ENCODE data around the gene SAFB.

The SAFB gene

DNA sequence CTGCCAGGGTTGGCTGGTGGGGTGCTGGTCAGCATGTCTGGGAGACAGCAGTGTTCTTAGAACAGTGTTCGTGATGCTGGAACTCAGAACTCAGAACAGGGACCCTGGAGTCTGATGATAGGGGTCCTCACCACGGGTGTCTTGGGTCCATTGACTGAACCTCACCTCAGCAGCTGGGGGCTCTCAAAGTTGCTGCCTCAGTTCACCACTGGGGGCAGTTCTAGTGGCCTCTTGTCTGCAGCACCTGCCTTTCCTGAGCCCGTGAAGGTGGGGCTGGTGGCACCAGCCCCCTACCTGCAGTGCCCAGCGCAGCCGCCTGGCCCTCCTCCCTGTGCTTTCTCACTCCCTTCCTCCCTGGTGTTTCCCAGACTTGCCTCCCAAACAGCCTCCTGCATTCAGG, 28.5 kb downstream of the SAFB start:
- no peak for DNase-seq (ENCODE audit: low read depth, low spot score)
- H3K4me3 ChIP-seq (ENCODE audit: low read length), result no peak overlapping the region

DNA sequence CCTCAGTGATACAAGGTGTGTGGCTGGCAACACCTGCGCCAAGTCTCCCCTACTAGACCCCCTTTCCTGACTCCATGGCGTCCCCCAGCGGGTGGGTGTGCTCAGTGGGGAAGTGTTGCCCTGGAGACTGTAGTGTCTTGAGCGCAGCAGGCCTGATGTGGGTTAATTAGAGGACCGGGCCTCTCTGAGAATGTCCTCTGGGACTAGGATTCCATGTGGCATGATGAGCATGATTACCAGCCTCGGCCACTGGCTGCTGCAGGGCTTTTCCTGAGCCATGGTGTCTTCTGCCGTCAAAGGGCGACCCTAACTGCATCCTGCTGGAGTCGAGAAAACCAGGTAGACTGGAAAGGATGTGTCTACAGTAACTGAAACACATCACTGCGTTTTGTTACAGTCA, 29.4 kb downstream of the SAFB start:
- DNase-seq (ENCODE audit: low read depth, low spot score), result no peak
- no peak overlapping the region for H3K4me3 ChIP-seq (ENCODE audit: low read length)

DNA sequence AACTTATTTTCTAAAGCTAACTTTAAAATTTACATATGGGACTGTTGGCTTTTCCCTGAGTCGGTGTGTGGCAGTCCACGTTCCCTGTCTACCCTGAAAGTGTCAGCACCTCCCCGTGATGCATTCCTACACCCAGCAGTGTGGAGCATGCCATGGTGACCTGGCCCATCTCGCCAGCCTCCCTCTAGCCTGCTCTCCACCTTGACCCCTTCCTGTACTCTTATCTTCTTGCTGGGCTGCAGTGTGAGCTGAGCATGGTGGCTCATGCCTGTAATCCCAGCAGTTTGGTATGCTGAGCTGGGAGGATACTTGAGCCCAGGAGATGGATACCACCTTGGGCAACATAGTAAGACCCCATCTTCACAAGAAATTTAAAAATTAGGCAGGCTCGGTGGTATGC, 32.0 kb downstream of the SAFB start:
- H3K4me3 ChIP-seq (ENCODE audit: low read length), result no peak overlapping the region
- DNase-seq (ENCODE audit: low read depth, low spot score), result no peak

DNA sequence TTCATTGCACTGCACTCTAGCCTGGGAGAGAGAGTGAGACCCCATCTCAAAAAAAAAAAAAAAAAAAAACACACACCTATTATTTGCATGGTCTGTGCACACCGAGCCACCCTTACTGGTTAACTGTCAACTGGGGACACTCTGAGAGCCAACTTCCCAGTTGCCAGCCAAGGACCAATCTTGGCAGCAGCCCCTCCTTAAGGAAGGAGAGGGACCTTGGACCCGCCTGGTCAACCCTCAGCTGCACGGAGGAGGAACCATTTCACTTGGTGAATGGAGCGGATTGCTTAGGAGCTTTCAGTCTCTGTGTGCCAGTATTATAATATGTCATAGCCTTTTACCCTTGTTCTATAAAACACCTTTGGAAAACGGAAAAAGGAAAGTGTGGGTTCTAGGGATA, 32.5 kb downstream of the SAFB start:
- no peak for DNase-seq (ENCODE audit: low read depth, low spot score)
- H3K4me3 ChIP-seq (ENCODE audit: low read length), result no peak overlapping the region

DNA sequence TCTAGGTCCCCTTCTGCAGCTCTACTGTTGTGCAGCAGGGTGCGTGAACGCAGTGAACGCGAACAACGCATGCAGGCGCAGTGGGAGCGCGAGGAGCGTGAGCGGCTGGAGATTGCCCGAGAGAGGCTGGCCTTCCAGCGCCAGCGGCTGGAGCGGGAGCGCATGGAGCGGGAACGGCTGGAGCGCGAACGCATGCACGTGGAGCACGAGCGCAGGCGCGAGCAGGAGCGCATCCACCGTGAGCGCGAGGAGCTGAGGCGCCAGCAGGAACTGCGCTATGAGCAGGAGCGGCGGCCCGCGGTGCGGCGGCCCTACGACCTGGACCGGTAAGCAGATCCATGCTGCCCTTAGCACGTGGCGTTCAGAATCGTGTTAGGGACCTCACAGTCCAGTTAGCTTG, 38.6 kb downstream of the SAFB start:
- no peak overlapping the region for H3K4me3 ChIP-seq (ENCODE audit: low read length)
- no peak for DNase-seq (ENCODE audit: low read depth, low spot score)

DNA sequence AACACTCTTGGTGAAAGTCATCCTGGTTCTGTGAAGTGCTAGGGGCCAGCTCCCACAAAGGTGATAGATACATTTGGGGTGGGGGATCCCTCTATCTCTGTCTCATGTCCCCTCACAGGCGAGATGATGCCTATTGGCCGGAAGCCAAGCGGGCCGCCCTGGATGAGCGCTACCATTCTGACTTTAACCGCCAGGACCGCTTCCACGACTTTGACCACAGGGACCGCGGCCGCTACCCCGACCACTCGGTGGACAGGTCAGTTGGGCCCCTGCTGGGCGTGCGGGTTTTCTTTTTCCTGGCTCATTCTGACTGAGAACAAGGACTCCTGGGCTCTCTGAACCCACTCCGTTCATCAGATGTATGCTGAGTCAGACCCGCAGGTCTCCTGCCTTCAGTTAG, 41.0 kb downstream of the SAFB start:
- no peak overlapping the region for H3K4me3 ChIP-seq (ENCODE audit: low read length)
- no peak for DNase-seq (ENCODE audit: low read depth, low spot score)

DNA sequence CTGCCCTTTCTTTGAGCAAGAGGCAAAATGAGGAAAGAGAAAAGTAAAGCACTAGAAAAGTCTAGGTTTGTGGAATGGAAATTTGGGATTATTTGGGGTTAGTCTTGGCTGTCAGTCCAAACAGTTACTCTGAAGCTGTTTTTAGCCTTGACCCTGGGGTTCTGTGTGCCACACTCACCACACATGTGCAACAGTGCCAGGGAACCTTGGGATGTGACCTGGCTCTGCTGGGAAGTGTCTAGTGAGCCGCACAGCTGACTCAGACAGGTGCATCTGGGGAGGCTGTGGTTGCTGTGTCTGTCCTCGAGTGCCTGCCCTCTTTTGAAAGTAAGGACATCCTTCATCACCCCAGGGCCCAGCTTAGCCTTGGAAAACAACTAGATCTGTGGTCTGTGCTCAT, 41.6 kb downstream of the SAFB start:
- H3K4me3 ChIP-seq (ENCODE audit: low read length), result no peak overlapping the region
- no peak for DNase-seq (ENCODE audit: low read depth, low spot score)

DNA sequence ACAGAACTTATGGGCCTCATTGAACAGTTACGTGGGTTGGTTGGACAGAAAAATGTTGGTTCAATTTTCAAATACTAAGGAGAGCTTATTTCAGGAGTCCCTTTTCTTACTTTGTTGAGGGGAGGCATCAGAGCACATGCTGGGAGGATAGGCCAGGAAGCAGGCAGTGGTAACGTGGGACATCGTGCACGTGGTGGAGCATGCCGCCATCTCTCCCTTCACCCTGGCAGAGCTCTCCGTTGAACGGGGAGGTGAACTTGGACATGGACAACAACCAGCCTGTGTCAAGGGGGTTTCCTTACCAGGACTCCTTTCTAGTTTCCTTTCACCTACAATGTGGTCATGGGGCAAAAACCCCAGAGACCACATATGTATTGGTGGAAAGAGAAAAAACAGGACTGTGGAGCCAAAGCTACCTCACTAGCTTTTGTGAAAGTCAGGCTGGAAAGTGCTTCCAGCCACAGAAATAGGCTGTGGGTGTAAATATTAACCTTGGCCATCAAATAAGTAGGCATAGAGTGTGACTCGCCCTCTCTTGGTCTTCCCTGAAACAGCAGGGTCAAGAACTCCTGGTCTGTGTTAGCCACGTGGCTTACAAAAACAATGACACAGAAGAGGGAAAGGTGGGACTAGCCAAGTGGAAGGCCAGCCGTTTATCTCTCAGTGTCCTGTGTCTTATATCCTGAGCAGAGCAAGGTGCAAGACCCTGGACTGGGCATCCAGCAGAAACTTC, 43.1 kb downstream of the SAFB start:
- DNase-seq (ENCODE audit: low read depth, low spot score), result no peak

DNA sequence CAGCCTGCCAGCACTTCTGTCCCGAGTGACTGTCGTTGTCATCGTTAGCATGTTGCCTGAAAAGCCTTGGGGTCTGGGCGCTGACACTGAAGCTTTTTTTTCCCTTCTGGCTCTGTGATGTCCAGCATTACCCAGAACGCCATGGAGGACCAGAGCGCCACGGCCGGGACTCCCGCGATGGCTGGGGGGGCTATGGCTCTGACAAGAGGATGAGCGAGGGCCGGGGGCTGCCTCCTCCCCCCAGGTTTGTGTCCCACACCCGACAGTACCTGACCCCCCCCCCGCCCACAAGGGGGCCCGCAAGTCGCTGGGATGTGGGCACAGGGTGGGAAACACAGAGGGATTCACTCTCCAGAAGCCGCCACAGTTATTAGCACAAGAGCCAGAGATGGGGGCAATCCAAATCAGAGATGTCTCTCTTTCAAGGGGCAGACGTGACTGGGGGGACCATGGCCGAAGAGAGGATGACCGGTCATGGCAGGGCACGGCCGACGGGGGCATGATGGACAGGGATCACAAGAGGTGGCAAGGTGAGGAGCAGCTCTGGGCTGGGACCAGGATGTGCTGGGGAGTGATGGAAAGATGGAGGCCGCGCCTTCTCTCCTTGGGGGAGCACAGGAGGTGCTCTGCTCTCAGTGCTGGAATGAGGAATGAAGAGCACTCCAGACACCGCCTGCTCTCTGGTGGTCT, 44.2 kb downstream of the SAFB start:
- DNase-seq (ENCODE audit: low read depth, low spot score), result no peak
- no peak overlapping the region for H3K4me3 ChIP-seq (ENCODE audit: low read length)

More for the DNA sequence above, 43.1 kb downstream of the SAFB start:
- H3K4me3 ChIP-seq (ENCODE audit: low read length), result no peak overlapping the region

DNA sequence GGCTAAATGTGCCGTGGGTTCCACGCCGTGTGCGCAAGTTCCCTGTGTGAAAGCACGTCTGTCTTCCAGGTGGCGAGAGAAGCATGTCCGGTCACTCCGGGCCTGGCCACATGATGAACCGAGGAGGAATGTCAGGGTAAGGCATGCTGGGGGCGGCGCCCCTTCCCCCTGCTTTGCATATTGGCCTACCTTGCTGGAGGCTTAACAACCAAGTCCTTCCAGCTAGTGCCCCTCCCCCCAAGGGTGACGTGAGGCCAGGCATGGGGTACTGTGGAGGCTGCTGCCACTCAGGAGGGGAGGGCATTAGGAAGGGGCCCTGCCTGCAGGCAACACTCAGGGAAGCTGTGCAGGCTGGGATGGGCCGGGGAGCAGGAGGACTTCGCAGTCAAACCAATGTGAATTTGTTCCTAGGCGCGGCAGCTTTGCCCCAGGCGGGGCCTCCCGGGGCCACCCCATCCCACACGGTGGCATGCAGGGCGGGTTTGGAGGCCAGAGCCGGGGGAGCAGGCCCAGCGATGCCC, 44.9 kb downstream of the SAFB start:
- H3K4me3 ChIP-seq (ENCODE audit: low read length), result no peak overlapping the region
- no peak for DNase-seq (ENCODE audit: low read depth, low spot score)

DNA sequence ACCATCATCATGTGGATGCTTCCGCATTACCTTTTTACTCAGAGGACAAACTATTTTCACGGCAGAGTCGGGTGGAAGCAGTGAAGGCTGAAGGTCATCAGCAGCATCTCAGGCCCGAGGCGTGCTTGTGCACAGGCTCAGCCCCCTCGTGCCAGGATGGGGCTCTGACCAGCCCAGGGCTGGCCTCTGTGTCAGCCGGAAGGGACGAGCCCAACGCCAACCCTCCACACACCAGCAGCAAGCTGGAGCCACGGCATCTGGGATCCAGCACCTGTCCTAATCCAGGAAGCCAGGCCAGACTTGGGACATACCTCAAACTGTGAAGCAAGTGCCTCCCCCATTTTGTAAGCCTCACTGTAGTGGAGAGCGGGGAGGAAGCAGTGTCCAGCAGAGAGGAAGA, 46.3 kb downstream of the SAFB start:
- DNase-seq (ENCODE audit: low read depth, low spot score), result no peak
- no peak overlapping the region for H3K4me3 ChIP-seq (ENCODE audit: low read length)

DNA sequence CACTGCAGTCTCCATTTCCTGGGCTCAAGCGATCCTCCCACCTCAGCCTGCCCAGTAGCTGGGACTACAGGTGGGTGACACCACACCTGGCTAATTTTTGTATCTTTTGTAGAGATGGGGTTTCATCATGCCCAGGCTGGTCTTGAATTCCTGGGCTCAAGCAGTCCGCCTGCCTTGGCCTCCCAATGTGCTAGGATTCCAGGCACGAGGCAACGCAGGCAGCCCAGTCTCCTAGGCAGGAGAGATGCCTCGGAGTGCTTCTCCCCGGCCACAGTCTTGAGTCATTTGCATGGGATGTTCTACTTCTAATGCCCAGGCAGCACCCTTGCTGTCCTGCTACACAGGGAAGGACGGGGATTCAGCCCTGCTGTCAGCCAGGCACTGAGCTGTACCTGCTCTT, 48.7 kb downstream of the SAFB start:
- DNase-seq (ENCODE audit: low read depth, low spot score), result no peak
- no peak overlapping the region for H3K4me3 ChIP-seq (ENCODE audit: low read length)

DNA sequence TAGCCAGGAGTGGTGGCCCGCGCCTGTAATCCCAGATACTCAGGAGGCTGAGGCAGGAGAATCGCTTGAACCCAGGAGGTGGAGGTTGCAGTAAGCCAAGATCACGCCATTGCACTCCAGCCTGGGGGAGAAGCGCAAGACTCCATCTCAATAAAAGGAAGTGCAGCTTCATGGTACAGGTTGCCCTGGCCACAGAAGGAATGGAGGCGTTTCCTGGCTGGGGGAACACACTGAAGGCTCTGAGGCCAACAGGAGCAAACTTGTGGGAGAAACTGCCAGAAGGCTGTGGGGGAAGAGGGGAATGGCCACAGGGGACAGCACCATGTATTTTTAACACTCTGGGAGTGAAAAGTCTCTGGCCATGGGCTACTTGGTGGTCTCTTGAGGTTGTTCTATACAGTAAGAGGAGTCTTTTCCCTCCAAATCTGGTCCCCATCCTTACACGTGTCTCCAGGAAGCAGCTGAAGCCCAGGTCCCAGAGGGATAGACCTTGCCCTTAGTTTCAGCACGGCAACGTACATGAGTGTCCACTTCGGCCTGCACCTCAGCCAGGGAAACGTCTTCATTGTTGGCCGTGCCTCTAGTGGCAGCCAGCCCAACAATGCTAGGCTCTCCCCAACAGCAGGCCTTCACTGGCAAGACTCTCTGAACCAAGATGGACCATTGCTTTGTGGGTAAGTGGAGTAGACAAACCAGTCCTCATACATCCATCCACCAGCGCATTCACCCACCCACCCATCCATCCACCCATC, 50.0 kb downstream of the SAFB start:
- H3K4me3 ChIP-seq (ENCODE audit: low read length), result no peak overlapping the region
- no peak for DNase-seq (ENCODE audit: low read depth, low spot score)

DNA sequence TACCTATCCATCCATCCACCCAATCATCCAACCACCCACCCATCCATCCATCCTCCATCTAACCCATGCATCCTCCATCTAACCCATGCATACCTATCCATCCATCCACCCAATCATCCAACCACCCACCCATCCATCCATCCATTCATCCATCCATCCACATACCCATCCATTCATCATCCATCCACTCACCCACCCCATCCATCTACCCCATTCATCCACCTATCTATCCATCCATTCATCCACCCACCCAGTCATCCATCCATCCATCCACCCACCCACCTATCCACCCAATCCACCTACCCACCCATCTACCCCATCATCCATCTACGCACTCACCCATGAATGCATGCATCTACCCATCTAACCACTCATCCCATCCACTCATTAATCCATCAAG, 50.9 kb downstream of the SAFB start:
- DNase-seq (ENCODE audit: low read depth, low spot score), result no peak
- no peak overlapping the region for H3K4me3 ChIP-seq (ENCODE audit: low read length)

DNA sequence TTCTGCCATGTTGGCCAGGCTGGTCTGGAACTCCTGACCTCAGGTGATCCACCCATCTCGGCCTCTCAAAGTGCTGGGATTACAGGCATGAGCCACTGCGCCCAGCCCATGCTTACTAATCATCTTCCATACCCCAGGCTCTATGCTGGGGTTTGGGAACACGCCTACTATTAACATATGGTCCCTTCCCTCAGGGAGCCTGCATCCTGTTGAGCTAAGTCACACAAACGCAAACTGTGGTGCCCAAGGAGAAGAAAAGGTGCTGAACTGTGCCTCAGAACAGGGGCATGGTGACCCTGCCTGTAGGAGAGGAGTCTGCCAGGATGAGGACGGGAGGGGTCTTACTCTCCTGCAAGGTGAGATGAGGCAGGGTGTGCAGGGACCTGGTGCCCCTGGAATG, 51.8 kb downstream of the SAFB start:
- no peak for DNase-seq (ENCODE audit: low read depth, low spot score)
- H3K4me3 ChIP-seq (ENCODE audit: low read length), result no peak overlapping the region

DNA sequence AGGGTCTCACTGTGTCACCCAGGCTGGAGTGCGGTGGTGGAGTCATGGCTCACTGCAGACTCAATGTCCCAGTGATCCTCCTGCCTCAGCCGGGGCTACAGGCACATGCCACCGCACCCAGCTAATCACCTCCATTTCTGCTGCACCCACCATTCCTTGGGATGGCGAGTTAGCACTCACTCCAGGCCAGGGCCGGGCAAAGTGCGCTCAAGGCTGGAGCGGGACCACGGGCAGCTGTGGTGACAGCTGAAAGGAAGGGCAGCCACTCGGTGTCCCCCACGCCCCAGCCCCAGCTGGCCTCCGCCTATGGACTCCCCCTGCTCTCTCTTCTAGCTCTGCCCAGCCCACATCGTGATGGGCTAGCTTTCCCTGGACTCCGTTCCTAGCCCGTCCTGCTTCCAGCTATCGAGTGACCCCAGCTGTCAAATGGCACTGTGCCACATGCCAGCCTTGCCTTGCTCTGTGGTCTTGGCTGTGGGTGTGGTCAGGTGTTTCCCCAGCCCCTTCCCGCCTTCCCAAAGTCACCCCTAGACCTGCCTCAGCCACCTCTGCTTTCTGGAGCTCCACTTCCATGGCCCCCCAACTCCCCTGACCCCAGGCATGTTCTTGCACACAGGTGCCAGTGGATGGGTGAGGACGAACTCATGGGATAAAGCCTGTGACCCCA, 53.4 kb downstream of the SAFB start:
- no peak overlapping the region for H3K4me3 ChIP-seq (ENCODE audit: low read length)
- DNase-seq (ENCODE audit: low read depth, low spot score), result no peak

DNA sequence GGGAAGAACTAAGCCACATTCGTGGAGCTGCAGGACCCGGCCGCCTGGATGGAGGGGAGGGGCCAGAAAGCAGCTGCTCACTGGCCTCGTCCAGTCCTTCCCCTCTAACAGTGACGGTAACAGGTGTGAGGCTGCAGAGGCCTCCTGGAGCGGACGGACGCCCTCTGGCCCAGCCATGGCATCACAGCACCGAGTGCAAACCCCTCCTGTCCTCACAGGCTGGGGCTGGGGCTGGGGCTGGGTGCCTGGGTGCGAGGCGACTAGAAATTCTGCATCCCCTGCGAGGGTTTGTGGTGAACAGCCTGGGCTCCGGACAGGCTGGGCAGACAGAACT, 53.9 kb downstream of the SAFB start:
- DNase-seq (ENCODE audit: low read depth, low spot score), result no peak

DNA sequence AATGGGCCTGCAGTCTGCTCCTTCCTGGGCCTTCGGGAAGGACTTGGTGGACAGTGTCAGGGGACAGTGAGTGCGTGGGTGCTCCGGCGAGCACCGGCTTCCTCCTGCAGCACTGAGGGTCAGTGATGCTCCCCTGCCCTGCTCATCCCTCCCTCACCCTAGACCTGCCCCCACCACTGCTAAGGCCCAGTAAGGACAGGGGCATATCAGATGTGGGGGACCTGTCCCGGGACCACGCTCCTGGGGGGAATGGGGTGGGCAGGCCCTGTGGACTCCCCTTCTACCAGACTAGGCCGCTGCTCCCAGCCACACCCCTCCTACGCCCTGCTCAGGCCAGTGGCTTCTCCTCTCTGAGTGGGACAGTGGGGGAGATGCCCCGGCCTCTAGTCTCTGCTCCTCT, 54.3 kb downstream of the SAFB start:
- DNase-seq (ENCODE audit: low read depth, low spot score), result no peak
- H3K4me3 ChIP-seq (ENCODE audit: low read length), result no peak overlapping the region

More for the DNA sequence above, 53.9 kb downstream of the SAFB start:
- no peak overlapping the region for H3K4me3 ChIP-seq (ENCODE audit: low read length)

DNA sequence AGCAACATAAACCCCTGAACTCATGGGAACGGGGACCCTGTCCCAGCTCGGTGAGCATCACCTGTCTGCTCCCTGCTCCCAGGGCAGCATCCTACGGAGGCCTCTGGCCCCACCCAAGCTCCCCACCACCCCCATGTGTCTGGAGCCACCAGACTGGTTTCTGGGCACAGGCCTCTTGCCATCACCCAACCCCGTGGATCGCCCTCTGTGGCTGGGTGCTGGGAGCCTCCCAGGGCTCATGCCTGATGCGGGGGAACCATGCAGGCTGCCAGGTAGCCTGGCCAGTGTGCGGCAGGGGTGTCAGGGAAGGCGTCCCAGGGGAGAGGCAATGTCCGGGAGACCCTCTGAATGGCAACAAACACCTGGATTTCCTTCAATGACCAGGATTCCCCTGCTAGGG, 54.7 kb downstream of the SAFB start:
- no peak overlapping the region for H3K4me3 ChIP-seq (ENCODE audit: low read length)
- no peak for DNase-seq (ENCODE audit: low read depth, low spot score)
